ENCODE results near the gene TTLL8. TPM values are rescaled to one million over a fixed set of nuclear protein-coding genes. Genes with fewer than 3 reads are reported as not detected.

TTLL8 gene
- total RNA-seq, 2 experiments from 2014 or later: not detected

DNA sequence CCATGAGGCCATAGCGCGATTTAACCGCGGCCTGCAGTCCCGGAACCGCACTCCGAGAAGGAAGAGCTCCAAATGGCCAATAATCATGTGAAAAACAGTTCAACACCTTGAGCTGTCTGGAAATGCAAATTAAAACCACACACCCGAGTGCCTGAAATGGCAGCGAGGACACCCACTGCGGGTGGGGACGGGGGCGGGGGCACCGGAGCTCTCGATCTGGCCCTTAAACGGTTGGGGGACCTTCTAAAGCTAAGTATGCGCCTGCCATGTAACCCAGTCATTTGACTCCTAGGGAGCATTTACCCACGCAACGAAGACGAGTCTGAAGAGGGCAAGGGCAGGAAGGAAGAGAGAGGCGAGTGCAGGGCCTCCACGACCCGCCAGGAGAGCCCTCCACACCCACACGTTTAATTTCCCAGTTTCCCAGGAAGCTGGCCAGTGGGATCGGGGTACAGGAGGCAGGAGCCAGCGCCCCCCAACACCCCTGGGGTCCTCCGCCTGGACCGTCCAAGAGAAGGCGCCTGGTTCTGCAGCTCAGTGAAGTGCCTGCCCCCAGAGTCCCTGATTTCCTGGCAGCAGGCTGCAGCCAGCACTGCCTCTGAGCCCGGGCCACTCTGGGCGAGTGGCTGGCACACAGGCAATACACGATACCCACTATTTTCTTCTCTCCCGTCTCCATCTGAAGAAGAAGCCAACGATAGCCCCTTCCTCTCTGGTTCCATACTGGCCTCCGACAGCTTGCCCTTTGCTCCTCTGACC lies 1.7 kb downstream of the TTLL8 start:
- POLR2A ChIA-PET: interaction anchor here (0.6 to 0.8 kb wide), 2 partner anchors 12 to 41 kb away, joined by 3 read pairs; no protein-coding TSS in a partner anchor

DNA sequence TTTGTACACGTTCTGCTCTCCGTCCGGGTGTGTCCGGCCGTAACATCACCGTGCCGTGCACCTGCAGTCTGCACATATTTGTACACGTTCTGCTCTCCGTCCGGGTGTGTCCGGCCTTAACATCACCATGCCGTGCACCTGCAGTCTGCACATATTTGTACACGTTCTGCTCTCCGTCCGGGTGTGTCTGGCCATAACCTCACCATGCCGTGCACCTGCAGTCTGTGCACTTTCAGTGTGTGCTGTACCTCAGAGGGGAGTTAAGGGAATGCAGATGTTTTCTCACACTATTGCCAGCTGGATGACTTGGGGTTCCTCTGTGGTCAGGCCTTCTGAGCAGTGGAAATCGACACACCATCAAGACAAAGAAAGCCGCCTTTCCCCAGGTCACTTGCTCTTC lies 4.2 kb downstream of the TTLL8 start:
- Mint-ChIP-seq H3K4me3 (no peak overlapping the region), H3K4me1 (ENCODE audit: low read depth) (no peaks in the 10 kb centered on the region), H3K9me3 (peaks cover 1% of the 10 kb centered on the region), H3K36me3 (ENCODE audit: low read depth) (no peaks in the 10 kb centered on the region), H3K27ac (no peak overlapping the region), H3K27me3 (peaks cover 16% of the 10 kb centered on the region)
- TF ChIP-seq, protein P1, sequence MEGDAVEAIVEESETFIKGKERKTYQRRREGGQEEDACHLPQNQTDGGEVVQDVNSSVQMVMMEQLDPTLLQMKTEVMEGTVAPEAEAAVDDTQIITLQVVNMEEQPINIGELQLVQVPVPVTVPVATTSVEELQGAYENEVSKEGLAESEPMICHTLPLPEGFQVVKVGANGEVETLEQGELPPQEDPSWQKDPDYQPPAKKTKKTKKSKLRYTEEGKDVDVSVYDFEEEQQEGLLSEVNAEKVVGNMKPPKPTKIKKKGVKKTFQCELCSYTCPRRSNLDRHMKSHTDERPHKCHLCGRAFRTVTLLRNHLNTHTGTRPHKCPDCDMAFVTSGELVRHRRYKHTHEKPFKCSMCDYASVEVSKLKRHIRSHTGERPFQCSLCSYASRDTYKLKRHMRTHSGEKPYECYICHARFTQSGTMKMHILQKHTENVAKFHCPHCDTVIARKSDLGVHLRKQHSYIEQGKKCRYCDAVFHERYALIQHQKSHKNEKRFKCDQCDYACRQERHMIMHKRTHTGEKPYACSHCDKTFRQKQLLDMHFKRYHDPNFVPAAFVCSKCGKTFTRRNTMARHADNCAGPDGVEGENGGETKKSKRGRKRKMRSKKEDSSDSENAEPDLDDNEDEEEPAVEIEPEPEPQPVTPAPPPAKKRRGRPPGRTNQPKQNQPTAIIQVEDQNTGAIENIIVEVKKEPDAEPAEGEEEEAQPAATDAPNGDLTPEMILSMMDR (IDR thresholded peaks at IDR 0.05): no peak
- no peak for DNase-seq
- CTCF ChIA-PET: interaction anchor here (0.6 kb wide), 1 partner anchor 34 kb away, joined by 3 read pairs; no protein-coding TSS in a partner anchor
- POLR2A ChIA-PET: no interaction called here
- intact Hi-C loops (cut with micrococcal nuclease): no loop called here
- no peak for ATAC-seq

More for the DNA sequence above, 1.7 kb downstream of the TTLL8 start:
- Mint-ChIP-seq H3K27me3 (peaks cover 26% of the 10 kb centered on the region), H3K27ac (no peak overlapping the region), H3K4me3 (no peak overlapping the region), H3K4me1 (ENCODE audit: low read depth) (no peaks in the 10 kb centered on the region), H3K36me3 (ENCODE audit: low read depth) (no peaks in the 10 kb centered on the region), H3K9me3 (peaks cover 1% of the 10 kb centered on the region)
- DNase-seq (no peak), ATAC-seq (no peak)
- intact Hi-C loops (cut with micrococcal nuclease): no loop called here
- TF ChIP-seq, protein P1 (IDR thresholded peaks at IDR 0.05): no peak
- CTCF ChIA-PET: interaction anchor here (0.8 to 1.0 kb wide), 2 partner anchors 11 to 93 kb away, joined by 3 read pairs; no protein-coding TSS in a partner anchor

DNA sequence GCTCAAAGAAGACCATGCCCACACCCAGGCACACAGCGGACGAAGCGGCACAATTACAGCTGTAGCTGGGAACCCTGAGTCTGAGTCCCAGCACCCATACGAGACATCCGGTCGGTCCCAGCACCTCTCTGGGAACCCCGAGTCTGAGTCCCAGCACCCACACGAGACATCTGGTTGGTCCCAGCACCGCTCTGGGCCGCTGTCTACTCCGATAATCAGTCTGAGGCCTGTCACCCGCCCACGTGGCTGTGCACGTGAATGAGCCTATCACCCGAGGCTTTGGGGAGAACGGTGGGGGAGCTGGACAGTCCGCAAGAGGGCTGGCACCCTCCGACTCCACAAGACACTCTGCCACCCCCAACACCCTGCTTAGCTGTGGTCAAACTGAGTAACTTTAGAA lies 6.2 kb downstream of the TTLL8 start:
- peaks cover 1% of the 10 kb centered on the region for H3K9me3 Mint-ChIP-seq
- ChIA-PET POLR2A (no interaction called here), CTCF (no interaction called here)
- H3K4me3 Mint-ChIP-seq: no peak overlapping the region
- H3K4me1 Mint-ChIP-seq (ENCODE audit: low read depth): no peaks in the 10 kb centered on the region
- no peak for ATAC-seq
- TF ChIP-seq, protein P1 (IDR thresholded peaks at IDR 0.05): no peak
- intact Hi-C loops (cut with micrococcal nuclease): no loop called here
- H3K27me3 Mint-ChIP-seq: peaks cover 11% of the 10 kb centered on the region
- no peaks in the 10 kb centered on the region for H3K36me3 Mint-ChIP-seq (ENCODE audit: low read depth)
- H3K27ac Mint-ChIP-seq: no peak overlapping the region
- DNase-seq: no peak

DNA sequence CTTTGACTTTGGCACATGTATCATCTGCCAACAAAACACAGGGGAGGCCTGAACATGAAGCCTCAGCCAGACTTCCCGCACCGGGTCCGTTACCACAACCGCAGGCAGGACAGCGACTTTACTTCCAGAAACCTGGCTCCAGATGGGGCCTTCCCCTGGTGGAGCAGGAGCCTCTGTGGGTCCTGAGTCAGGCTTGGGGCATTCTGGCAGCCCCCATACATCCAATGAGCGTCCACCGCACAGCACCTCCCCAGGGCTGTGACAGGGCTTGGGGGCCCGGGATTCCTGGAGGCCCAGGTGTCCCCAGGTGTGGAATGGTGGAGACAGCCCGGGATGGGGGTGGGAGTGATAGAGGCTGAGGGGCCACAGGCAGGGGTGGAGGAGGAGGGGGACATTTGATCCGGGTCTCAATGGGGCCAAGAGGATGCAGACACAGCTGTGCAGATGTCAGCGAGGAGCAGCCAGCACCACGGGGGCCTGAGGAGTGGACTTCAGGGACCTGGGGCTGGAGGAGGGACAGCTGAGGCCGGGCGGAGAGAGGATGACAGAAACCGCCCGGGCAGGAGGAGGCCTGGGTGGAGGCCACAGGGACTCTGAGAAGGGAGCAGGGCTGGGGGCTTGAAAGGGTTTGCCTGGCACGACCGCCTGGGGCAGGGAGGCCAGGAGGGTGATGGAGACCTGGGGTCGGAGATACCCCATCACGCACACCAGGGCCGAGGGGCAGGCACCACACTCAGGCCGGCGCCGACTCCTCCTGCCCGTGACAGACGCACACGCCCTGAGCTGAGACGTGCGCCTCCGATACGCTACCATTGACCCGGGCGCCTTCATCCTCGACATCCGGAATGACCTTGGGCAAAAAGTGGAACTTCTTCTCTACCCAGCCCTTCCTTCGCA lies 8.6 kb downstream of the TTLL8 start:
- TF ChIP-seq, protein P1 (IDR thresholded peaks at IDR 0.05): no peak
- POLR2A ChIA-PET: interaction anchor here (1.0 kb wide), 1 partner anchor 10 kb away, joined by 3 read pairs; no protein-coding TSS in a partner anchor
- no peak overlapping the region for H3K27ac Mint-ChIP-seq
- CTCF ChIA-PET: no interaction called here
- peaks cover 7% of the 10 kb centered on the region for H3K27me3 Mint-ChIP-seq
- intact Hi-C loops (cut with micrococcal nuclease): no loop called here
- no peaks in the 10 kb centered on the region for H3K36me3 Mint-ChIP-seq (ENCODE audit: low read depth)
- ATAC-seq: no peak
- no peak for DNase-seq
- no peak overlapping the region for H3K4me3 Mint-ChIP-seq
- peaks cover 4% of the 10 kb centered on the region for H3K4me1 Mint-ChIP-seq (ENCODE audit: low read depth)
- H3K9me3 Mint-ChIP-seq: peaks cover 1% of the 10 kb centered on the region
